ENCODE results near the gene WNT3.
"Not testable (repeated sequence)": the region's sequence is repeated elsewhere in the genome, so short reads cannot be mapped to it uniquely, and the experiment has no call there.

The WNT3 gene

GRCh38 chr17:46847204-46848191, 29.0 kb upstream of the WNT3 start:
- TF ChIP-seq ZNF274 (IDR thresholded peaks at IDR 0.05; ENCODE audit: low read depth, low read length) (no peak), SUZ12 (IDR thresholded peaks at IDR 0.05; ENCODE audit: extremely low read depth, insufficient read depth, insufficient read length) (no peak), YY1 (IDR thresholded peaks at IDR 0.05; ENCODE audit: insufficient read depth, insufficient read length) (no peak)
- Histone ChIP-seq H3K36me3 (ENCODE audit: insufficient read depth, insufficient read length, low read length) (no peaks in the 10 kb centered on the region), H3K27me3 (ENCODE audit: insufficient read depth, insufficient read length) (peaks cover 58% of the 10 kb centered on the region), H3K9me3 (ENCODE audit: insufficient read depth, low read length) (peaks cover 15% of the 10 kb centered on the region), H3K9ac (ENCODE audit: insufficient read length, low read depth) (no peak overlapping the region), H3K4me3 (ENCODE audit: insufficient read length, low read depth) (no peak overlapping the region), H3K4me1 (ENCODE audit: insufficient read depth, insufficient read length) (peaks cover 4% of the 10 kb centered on the region)
- no peak for DNase-seq (ENCODE audit: low read depth, low spot score)

GRCh38 chr17:46842835-46843234, 24.3 kb upstream of the WNT3 start:
- DNase-seq (ENCODE audit: low read depth, low spot score): no peak
- TF ChIP-seq SUZ12 (IDR thresholded peaks at IDR 0.05; ENCODE audit: extremely low read depth, insufficient read depth, insufficient read length): no peak
- TF ChIP-seq ZNF274 (IDR thresholded peaks at IDR 0.05; ENCODE audit: low read depth, low read length): no peak
- TF ChIP-seq YY1 (IDR thresholded peaks at IDR 0.05; ENCODE audit: insufficient read depth, insufficient read length): no peak
- no peaks in the 10 kb centered on the region for H3K36me3 ChIP-seq (ENCODE audit: insufficient read depth, insufficient read length, low read length)
- H3K9me3 ChIP-seq (ENCODE audit: insufficient read depth, low read length): peaks cover 22% of the 10 kb centered on the region
- H3K9ac ChIP-seq (ENCODE audit: insufficient read length, low read depth): no peak overlapping the region
- peaks cover 4% of the 10 kb centered on the region for H3K4me1 ChIP-seq (ENCODE audit: insufficient read depth, insufficient read length)
- H3K27me3 ChIP-seq (ENCODE audit: insufficient read depth, insufficient read length): peaks cover 29% of the 10 kb centered on the region
- H3K4me3 ChIP-seq (ENCODE audit: insufficient read length, low read depth): no peak overlapping the region

- peaks cover 19% of the 10 kb centered on the region for H3K27me3 ChIP-seq (ENCODE audit: insufficient read depth, insufficient read length)
- peak overlapping the region; percentile 35 for H3K4me3 ChIP-seq (ENCODE audit: insufficient read length, low read depth)
- TF ChIP-seq ZNF274 (IDR thresholded peaks at IDR 0.05; ENCODE audit: low read depth, low read length) (no peak), YY1 (IDR thresholded peaks at IDR 0.05; ENCODE audit: insufficient read depth, insufficient read length) (no peak)
- H3K36me3 ChIP-seq (ENCODE audit: insufficient read depth, insufficient read length, low read length): no peaks in the 10 kb centered on the region
- peaks cover 22% of the 10 kb centered on the region for H3K9me3 ChIP-seq (ENCODE audit: insufficient read depth, low read length)
- H3K4me1 ChIP-seq (ENCODE audit: insufficient read depth, insufficient read length): peaks cover 4% of the 10 kb centered on the region
- peak overlapping the region; percentile 58 for H3K9ac ChIP-seq (ENCODE audit: insufficient read length, low read depth)
- DNase-seq (ENCODE audit: low read depth, low spot score): no peak
Observed at GRCh38 chr17:46841561-46842379, 23.3 kb upstream of the WNT3 start.

GRCh38 chr17:46840596-46840995, 22.1 kb upstream of the WNT3 start:
- H3K9me3 ChIP-seq (ENCODE audit: insufficient read depth, low read length): peaks cover 22% of the 10 kb centered on the region
- DNase-seq (ENCODE audit: low read depth, low spot score); H3K36me3 ChIP-seq (ENCODE audit: insufficient read depth, insufficient read length, low read length); H3K4me3 ChIP-seq (ENCODE audit: insufficient read length, low read depth); H3K9ac ChIP-seq (ENCODE audit: insufficient read length, low read depth); H3K4me1 ChIP-seq (ENCODE audit: insufficient read depth, insufficient read length): not testable (repeated sequence)
- H3K27me3 ChIP-seq (ENCODE audit: insufficient read depth, insufficient read length): peaks cover 14% of the 10 kb centered on the region

GRCh38 chr17:46839211-46839610, 20.7 kb upstream of the WNT3 start:
- H3K9me3 ChIP-seq (ENCODE audit: insufficient read depth, low read length): peaks cover 22% of the 10 kb centered on the region
- peaks cover 11% of the 10 kb centered on the region for H3K4me1 ChIP-seq (ENCODE audit: insufficient read depth, insufficient read length)
- no peak for TF ChIP-seq YY1 (IDR thresholded peaks at IDR 0.05; ENCODE audit: insufficient read depth, insufficient read length)
- TF ChIP-seq SUZ12 (IDR thresholded peaks at IDR 0.05; ENCODE audit: extremely low read depth, insufficient read depth, insufficient read length): no peak
- TF ChIP-seq ZNF274 (IDR thresholded peaks at IDR 0.05; ENCODE audit: low read depth, low read length): no peak
- no peak overlapping the region for H3K9ac ChIP-seq (ENCODE audit: insufficient read length, low read depth)
- no peak overlapping the region for H3K4me3 ChIP-seq (ENCODE audit: insufficient read length, low read depth)
- peaks cover 23% of the 10 kb centered on the region for H3K27me3 ChIP-seq (ENCODE audit: insufficient read depth, insufficient read length)
- no peak for DNase-seq (ENCODE audit: low read depth, low spot score)
- H3K36me3 ChIP-seq (ENCODE audit: insufficient read depth, insufficient read length, low read length): no peaks in the 10 kb centered on the region

- Histone ChIP-seq H3K36me3 (ENCODE audit: insufficient read depth, insufficient read length, low read length) (no peaks in the 10 kb centered on the region), H3K27me3 (ENCODE audit: insufficient read depth, insufficient read length) (peaks cover 39% of the 10 kb centered on the region), H3K4me3 (ENCODE audit: insufficient read length, low read depth) (no peak overlapping the region), H3K9ac (ENCODE audit: insufficient read length, low read depth) (no peak overlapping the region), H3K4me1 (ENCODE audit: insufficient read depth, insufficient read length) (peaks cover 24% of the 10 kb centered on the region), H3K9me3 (ENCODE audit: insufficient read depth, low read length) (peaks cover 7% of the 10 kb centered on the region)
- no peak for TF ChIP-seq ZNF274 (IDR thresholded peaks at IDR 0.05; ENCODE audit: low read depth, low read length)
- TF ChIP-seq YY1 (IDR thresholded peaks at IDR 0.05; ENCODE audit: insufficient read depth, insufficient read length): no peak
- TF ChIP-seq SUZ12 (IDR thresholded peaks at IDR 0.05; ENCODE audit: extremely low read depth, insufficient read depth, insufficient read length): no peak
- no peak for DNase-seq (ENCODE audit: low read depth, low spot score)
Observed at GRCh38 chr17:46837521-46837920, 19.0 kb upstream of the WNT3 start.

GRCh38 chr17:46836500-46836899, 18.0 kb upstream of the WNT3 start:
- Histone ChIP-seq H3K9ac (ENCODE audit: insufficient read length, low read depth) (no peak overlapping the region), H3K4me3 (ENCODE audit: insufficient read length, low read depth) (no peak overlapping the region), H3K27me3 (ENCODE audit: insufficient read depth, insufficient read length) (peaks cover 39% of the 10 kb centered on the region), H3K9me3 (ENCODE audit: insufficient read depth, low read length) (no peaks in the 10 kb centered on the region), H3K36me3 (ENCODE audit: insufficient read depth, insufficient read length, low read length) (no peaks in the 10 kb centered on the region), H3K4me1 (ENCODE audit: insufficient read depth, insufficient read length) (peaks cover 28% of the 10 kb centered on the region)
- TF ChIP-seq YY1 (IDR thresholded peaks at IDR 0.05; ENCODE audit: insufficient read depth, insufficient read length): no peak
- no peak for TF ChIP-seq ZNF274 (IDR thresholded peaks at IDR 0.05; ENCODE audit: low read depth, low read length)
- no peak for TF ChIP-seq SUZ12 (IDR thresholded peaks at IDR 0.05; ENCODE audit: extremely low read depth, insufficient read depth, insufficient read length)
- no peak for DNase-seq (ENCODE audit: low read depth, low spot score)
